ENCODE measurements around the gene AKT1S1. TPM values are rescaled to one million over a fixed set of nuclear protein-coding genes. Genes with fewer than 3 reads are reported as not detected.

Gene AKT1S1
- total RNA-seq, 1 experiment from 2014 or later, result 42.3 TPM

DNA sequence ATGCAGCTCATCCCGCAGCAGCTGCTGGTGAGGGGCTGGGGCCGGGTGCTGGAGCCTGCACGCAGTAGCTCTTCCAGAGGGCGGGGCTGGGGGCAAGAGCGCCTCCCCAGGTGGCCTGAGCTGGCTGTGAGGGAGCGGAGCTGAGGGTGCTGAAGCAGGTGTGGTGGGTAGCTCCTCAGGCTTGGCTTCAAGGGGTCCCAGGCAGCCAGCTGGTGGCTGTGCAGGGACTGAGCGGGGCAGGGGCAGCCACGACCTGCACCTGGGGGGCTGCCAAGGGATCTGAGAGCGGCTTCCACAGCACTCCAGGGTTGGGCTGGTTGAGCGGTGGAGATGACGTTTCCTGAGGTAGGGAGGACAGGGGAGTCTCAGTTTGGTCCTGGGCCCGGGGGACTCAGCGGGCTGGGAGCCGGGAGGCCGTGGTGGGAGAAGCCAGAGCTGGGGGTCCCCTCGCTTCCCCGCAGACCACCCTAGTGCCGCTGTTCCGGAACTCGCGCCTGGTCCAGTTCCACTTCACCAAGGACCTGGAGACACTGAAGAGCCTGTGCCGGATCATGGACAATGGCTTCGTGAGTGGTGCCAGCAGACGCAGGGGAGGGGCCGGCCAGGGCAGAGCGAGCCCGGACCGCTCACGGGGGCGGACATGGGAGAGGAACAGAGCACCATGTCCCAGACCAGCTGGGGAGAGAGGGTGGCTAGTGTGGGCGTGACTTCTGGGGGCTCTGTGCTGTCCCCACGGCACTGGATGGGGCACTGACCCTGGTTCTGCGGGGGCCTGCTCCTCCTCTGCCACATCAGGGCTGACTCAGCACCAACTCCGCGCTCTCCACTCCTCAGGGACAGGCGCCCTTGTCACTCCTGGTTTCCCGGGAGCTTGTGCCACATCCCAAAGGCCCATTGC is 18.8 kb downstream of the AKT1S1 start:
- Histone ChIP-seq H3K27me3 (ENCODE audit: low read length) (no peaks in the 10 kb centered on the region), H3K4me1 (ENCODE audit: insufficient read depth, low read length) (no peaks in the 10 kb centered on the region; the same call in 1 of the 2 replicates), H3K4me3 (ENCODE audit: low read length) (no peak overlapping the region), H3K4me2 (ENCODE audit: low read length) (no peak overlapping the region), H3K36me3 (ENCODE audit: low read depth, low read length) (peaks cover 45% of the 10 kb centered on the region), H4K20me1 (ENCODE audit: low read length) (peaks cover 22% of the 10 kb centered on the region; the same call in 1 of the 2 replicates), H3K79me2 (ENCODE audit: low read length) (peaks cover 17% of the 10 kb centered on the region), H3K27ac (ENCODE audit: low read length) (no peak overlapping the region), H3K9me2 (replicated peaks; ENCODE audit: low read length) (no peaks in the 10 kb centered on the region), H3K9me3 (ENCODE audit: low read length) (no peaks in the 10 kb centered on the region), H2AFZ (ENCODE audit: low read length) (no peak overlapping the region), H3F3A (ENCODE audit: low read length, unreplicated experiment) (peaks cover 5% of the 10 kb centered on the region), H3K9ac (ENCODE audit: low read length) (no peak overlapping the region)
- intact Hi-C loops (cut with micrococcal nuclease), result no loop called here
- DNase-seq, result peak; percentile 15
- ATAC-seq, result peak; percentile 4
- TF ChIP-seq, protein P1, sequence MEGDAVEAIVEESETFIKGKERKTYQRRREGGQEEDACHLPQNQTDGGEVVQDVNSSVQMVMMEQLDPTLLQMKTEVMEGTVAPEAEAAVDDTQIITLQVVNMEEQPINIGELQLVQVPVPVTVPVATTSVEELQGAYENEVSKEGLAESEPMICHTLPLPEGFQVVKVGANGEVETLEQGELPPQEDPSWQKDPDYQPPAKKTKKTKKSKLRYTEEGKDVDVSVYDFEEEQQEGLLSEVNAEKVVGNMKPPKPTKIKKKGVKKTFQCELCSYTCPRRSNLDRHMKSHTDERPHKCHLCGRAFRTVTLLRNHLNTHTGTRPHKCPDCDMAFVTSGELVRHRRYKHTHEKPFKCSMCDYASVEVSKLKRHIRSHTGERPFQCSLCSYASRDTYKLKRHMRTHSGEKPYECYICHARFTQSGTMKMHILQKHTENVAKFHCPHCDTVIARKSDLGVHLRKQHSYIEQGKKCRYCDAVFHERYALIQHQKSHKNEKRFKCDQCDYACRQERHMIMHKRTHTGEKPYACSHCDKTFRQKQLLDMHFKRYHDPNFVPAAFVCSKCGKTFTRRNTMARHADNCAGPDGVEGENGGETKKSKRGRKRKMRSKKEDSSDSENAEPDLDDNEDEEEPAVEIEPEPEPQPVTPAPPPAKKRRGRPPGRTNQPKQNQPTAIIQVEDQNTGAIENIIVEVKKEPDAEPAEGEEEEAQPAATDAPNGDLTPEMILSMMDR (conservative IDR thresholded peaks at IDR 0.05; ENCODE audit: low read depth, low read length), result peak; percentile 25; the same call in 1 of the 2 replicates
- TF ChIP-seq EZH2phosphoT487 (IDR thresholded peaks at IDR 0.05; ENCODE audit: borderline replicate concordance, low read length) (no peak), EZH2 (IDR thresholded peaks at IDR 0.05; ENCODE audit: low read length, unreplicated experiment) (no peak)
- POLR2A ChIA-PET (ENCODE audit: unreplicated experiment), result interaction anchor here (0.6 kb wide), 2 partner anchors 40 to 172 kb away, joined by 5 read pairs; partner anchors contain the start of gene MED25
- CTCF ChIA-PET, result no interaction called here
- BruUV-seq (replicated peaks), result no TSS peak

DNA sequence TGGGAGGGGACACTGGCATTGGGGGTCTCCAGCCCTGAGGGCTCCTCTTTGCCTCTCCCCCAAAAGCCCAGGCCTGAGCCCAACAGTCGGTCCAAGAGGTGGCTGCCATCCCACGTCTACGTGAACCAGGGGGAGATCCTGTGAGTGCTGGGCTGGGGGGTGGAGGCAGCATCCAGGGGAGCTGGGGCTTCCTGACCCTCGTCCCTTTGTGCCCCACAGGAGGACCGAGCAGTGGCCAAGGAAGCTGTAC is 19.4 kb downstream of the AKT1S1 start:
- H3K27me3 ChIP-seq (ENCODE audit: low read length), result no peaks in the 10 kb centered on the region
- no peak overlapping the region for H3K27ac ChIP-seq (ENCODE audit: low read length)
- BruUV-seq (replicated peaks), result no TSS peak
- peaks cover 17% of the 10 kb centered on the region for H3K79me2 ChIP-seq (ENCODE audit: low read length)
- ChIA-PET POLR2A (ENCODE audit: unreplicated experiment) (no interaction called here), CTCF (no interaction called here)
- ATAC-seq (no peak), DNase-seq (no peak)
- no peaks in the 10 kb centered on the region for H3K9me2 ChIP-seq (replicated peaks; ENCODE audit: low read length)
- no peak overlapping the region for H3K9ac ChIP-seq (ENCODE audit: low read length)
- H3K4me2 ChIP-seq (ENCODE audit: low read length), result no peak overlapping the region
- H3K36me3 ChIP-seq (ENCODE audit: low read depth, low read length), result peaks cover 39% of the 10 kb centered on the region
- peaks cover 4% of the 10 kb centered on the region; the same call in 1 of the 2 replicates for H3K4me1 ChIP-seq (ENCODE audit: insufficient read depth, low read length)
- no peak for TF ChIP-seq EZH2 (IDR thresholded peaks at IDR 0.05; ENCODE audit: low read length, unreplicated experiment)
- no peak for TF ChIP-seq EZH2phosphoT487 (IDR thresholded peaks at IDR 0.05; ENCODE audit: borderline replicate concordance, low read length)
- TF ChIP-seq, protein P1 (conservative IDR thresholded peaks at IDR 0.05; ENCODE audit: low read depth, low read length), result no peak
- H4K20me1 ChIP-seq (ENCODE audit: low read length), result peaks cover 20% of the 10 kb centered on the region; the same call in 1 of the 2 replicates
- H3F3A ChIP-seq (ENCODE audit: low read length, unreplicated experiment), result peaks cover 5% of the 10 kb centered on the region
- no peaks in the 10 kb centered on the region for H3K9me3 ChIP-seq (ENCODE audit: low read length)
- intact Hi-C loops (cut with micrococcal nuclease), result no loop called here
- no peak overlapping the region for H2AFZ ChIP-seq (ENCODE audit: low read length)
- H3K4me3 ChIP-seq (ENCODE audit: low read length), result no peak overlapping the region

Data from PC-3 (cell line).